ENCODE data around the gene NCOA7. TPM values are rescaled to one million over a fixed set of nuclear protein-coding genes. Genes with fewer than 3 reads are reported as not detected.

The NCOA7 gene
- total and polyA plus RNA-seq, 10 of the 15 experiments (the other 5 are each of a cell fraction or from before 2014, with no cell fraction given), result 18.9 to 50.3 (median 34.2) TPM

DNA sequence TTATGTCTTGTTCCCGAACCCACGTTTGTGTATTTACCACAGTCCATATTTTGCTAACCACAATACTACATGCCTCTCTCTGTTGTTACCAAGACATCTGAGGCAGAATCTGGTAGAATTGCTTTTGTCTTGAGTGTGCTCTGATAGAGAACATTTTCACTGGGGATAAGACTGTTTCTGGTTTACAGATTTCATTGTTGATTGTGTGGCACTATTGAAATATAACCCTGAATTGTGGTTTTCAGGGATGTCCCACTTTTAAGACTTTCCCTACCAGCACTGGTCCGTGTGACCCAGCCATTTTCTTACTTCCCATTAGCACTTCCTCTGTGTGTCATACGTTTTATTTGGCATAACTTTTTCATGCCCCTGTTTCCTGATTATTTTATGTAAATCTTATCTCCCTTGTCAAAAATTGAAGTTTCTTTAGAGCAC, 12.2 kb downstream of the NCOA7 start (continued):
- TF ChIP-seq, protein P1, sequence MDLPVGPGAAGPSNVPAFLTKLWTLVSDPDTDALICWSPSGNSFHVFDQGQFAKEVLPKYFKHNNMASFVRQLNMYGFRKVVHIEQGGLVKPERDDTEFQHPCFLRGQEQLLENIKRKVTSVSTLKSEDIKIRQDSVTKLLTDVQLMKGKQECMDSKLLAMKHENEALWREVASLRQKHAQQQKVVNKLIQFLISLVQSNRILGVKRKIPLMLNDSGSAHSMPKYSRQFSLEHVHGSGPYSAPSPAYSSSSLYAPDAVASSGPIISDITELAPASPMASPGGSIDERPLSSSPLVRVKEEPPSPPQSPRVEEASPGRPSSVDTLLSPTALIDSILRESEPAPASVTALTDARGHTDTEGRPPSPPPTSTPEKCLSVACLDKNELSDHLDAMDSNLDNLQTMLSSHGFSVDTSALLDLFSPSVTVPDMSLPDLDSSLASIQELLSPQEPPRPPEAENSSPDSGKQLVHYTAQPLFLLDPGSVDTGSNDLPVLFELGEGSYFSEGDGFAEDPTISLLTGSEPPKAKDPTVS (IDR thresholded peaks at IDR 0.05; ENCODE audit: low read depth, low read length), result no peak
- no peak for TF ChIP-seq SMAD1 (IDR thresholded peaks at IDR 0.05; ENCODE audit: low read depth, partially characterized antibody)
- TF ChIP-seq RCOR1 (conservative IDR thresholded peaks at IDR 0.05; ENCODE audit: low read depth, low read length), result no peak
- no peak for TF ChIP-seq KAT2A (conservative IDR thresholded peaks at IDR 0.05; ENCODE audit: control insufficient read depth, low read depth, low read length)
- TF ChIP-seq, protein P2, sequence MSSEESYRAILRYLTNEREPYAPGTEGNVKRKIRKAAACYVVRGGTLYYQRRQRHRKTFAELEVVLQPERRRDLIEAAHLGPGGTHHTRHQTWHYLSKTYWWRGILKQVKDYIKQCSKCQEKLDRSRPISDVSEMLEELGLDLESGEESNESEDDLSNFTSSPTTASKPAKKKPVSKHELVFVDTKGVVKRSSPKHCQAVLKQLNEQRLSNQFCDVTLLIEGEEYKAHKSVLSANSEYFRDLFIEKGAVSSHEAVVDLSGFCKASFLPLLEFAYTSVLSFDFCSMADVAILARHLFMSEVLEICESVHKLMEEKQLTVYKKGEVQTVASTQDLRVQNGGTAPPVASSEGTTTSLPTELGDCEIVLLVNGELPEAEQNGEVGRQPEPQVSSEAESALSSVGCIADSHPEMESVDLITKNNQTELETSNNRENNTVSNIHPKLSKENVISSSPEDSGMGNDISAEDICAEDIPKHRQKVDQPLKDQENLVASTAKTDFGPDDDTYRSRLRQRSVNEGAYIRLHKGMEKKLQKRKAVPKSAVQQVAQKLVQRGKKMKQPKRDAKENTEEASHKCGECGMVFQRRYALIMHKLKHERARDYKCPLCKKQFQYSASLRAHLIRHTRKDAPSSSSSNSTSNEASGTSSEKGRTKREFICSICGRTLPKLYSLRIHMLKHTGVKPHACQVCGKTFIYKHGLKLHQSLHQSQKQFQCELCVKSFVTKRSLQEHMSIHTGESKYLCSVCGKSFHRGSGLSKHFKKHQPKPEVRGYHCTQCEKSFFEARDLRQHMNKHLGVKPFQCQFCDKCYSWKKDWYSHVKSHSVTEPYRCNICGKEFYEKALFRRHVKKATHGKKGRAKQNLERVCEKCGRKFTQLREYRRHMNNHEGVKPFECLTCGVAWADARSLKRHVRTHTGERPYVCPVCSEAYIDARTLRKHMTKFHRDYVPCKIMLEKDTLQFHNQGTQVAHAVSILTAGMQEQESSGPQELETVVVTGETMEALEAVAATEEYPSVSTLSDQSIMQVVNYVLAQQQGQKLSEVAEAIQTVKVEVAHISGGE (CRISPR knock-in tag; IDR thresholded peaks at IDR 0.05), result no peak
- TF ChIP-seq, protein P3, sequence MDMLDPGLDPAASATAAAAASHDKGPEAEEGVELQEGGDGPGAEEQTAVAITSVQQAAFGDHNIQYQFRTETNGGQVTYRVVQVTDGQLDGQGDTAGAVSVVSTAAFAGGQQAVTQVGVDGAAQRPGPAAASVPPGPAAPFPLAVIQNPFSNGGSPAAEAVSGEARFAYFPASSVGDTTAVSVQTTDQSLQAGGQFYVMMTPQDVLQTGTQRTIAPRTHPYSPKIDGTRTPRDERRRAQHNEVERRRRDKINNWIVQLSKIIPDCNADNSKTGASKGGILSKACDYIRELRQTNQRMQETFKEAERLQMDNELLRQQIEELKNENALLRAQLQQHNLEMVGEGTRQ (IDR thresholded peaks at IDR 0.05; ENCODE audit: borderline replicate concordance, low read depth, low read length), result no peak
- TF ChIP-seq NFIC (IDR thresholded peaks at IDR 0.05; ENCODE audit: low read depth, low read length), result peak; percentile 24; the same call in 1 of the 2 replicates
- TF ChIP-seq HDAC2 (IDR thresholded peaks at IDR 0.05), result no peak
- no peak for TF ChIP-seq CHD4 (IDR thresholded peaks at IDR 0.05)
- no peak for TF ChIP-seq MEF2A (IDR thresholded peaks at IDR 0.05; ENCODE audit: insufficient read depth, low read depth, low read length)
- TF ChIP-seq, protein P4, sequence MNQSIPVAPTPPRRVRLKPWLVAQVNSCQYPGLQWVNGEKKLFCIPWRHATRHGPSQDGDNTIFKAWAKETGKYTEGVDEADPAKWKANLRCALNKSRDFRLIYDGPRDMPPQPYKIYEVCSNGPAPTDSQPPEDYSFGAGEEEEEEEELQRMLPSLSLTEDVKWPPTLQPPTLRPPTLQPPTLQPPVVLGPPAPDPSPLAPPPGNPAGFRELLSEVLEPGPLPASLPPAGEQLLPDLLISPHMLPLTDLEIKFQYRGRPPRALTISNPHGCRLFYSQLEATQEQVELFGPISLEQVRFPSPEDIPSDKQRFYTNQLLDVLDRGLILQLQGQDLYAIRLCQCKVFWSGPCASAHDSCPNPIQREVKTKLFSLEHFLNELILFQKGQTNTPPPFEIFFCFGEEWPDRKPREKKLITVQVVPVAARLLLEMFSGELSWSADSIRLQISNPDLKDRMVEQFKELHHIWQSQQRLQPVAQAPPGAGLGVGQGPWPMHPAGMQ (IDR thresholded peaks at IDR 0.05; ENCODE audit: borderline replicate concordance), result no peak
- peak; percentile 40; the same call in 1 of the 2 replicates for TF ChIP-seq CBFB (IDR thresholded peaks at IDR 0.05; ENCODE audit: low read depth)
- no peak for TF ChIP-seq ZBED1 (IDR thresholded peaks at IDR 0.05; ENCODE audit: borderline replicate concordance)
- TF ChIP-seq EED (IDR thresholded peaks at IDR 0.05; ENCODE audit: low read depth), result peak; percentile 53; the same call in 1 of the 2 replicates
- no peak for TF ChIP-seq FOS (IDR thresholded peaks at IDR 0.05; ENCODE audit: borderline replicate concordance, extremely low read depth, insufficient read length)
- TF ChIP-seq SUPT20H (IDR thresholded peaks at IDR 0.05; ENCODE audit: borderline replicate concordance, control insufficient read depth, low read depth, low read length), result no peak
- TF ChIP-seq ZNF24 (IDR thresholded peaks at IDR 0.05), result no peak
- TF ChIP-seq JUNB (IDR thresholded peaks at IDR 0.05), result no peak
- TF ChIP-seq MXI1 (IDR thresholded peaks at IDR 0.05; ENCODE audit: low read depth, low read length), result no peak
- TF ChIP-seq, protein P5, sequence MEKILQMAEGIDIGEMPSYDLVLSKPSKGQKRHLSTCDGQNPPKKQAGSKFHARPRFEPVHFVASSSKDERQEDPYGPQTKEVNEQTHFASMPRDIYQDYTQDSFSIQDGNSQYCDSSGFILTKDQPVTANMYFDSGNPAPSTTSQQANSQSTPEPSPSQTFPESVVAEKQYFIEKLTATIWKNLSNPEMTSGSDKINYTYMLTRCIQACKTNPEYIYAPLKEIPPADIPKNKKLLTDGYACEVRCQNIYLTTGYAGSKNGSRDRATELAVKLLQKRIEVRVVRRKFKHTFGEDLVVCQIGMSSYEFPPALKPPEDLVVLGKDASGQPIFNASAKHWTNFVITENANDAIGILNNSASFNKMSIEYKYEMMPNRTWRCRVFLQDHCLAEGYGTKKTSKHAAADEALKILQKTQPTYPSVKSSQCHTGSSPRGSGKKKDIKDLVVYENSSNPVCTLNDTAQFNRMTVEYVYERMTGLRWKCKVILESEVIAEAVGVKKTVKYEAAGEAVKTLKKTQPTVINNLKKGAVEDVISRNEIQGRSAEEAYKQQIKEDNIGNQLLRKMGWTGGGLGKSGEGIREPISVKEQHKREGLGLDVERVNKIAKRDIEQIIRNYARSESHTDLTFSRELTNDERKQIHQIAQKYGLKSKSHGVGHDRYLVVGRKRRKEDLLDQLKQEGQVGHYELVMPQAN (conservative IDR thresholded peaks at IDR 0.05), result no peak

Measured in GM12878 (cell line).